ENCODE measurements around the gene OXNAD1.

OXNAD1 gene

DNA sequence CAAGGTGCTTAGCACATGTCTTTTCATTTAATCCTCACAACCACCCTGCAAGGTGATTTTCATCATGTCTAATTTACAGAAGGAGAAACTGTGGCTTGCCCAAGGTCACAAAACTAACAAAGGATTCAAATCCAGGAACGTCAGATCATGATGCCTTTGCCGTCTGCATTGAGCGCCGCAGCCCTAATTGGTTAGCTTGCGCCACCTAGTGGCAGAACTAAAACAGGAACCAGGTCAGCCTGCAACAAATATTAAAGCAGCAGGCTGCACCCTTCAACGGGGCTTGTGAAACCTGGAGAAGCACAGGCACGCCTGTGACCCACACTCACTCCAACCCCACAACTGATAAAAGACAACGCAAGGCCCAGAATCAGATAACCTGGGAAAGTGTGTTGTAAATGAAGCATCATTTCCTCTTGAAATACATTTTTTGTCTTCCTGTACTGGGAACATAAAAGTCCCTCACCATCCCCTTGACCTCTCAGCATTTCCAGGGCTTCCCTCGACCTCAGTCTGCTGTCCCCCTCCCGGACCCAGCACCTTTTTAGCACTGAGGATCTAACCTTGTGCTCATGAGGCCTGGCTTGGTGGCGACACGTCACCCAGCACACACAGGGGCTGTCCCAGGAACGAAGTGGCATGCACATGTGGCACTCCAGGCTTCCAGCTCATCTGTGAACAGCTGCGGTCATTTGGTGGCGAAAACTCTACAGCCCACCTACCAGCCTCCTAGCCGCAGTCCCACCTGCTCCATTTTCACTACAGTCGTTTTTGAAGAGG lies 17.5 kb upstream of the OXNAD1 start:
- DNase-seq, result peak; percentile 75

DNA sequence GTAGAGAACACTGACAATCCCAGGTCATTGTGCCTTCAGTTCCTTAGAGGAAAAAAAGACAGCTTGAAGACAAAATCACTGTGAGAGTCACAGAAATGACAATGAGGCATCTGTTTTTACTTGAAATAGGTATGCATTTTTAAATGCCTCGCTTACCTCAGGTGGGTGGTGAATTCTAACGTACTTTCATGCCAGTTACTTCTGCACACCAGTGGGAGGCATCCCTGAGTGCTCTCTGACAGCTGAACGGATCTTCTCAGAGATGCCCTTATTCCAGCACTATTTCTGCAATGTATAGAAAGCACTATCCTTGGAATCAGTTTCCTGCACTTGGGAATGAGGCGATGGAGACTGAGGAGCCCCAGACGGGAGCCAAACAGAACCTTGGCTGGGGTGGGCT lies 16.5 kb upstream of the OXNAD1 start:
- DNase-seq, result no peak

DNA sequence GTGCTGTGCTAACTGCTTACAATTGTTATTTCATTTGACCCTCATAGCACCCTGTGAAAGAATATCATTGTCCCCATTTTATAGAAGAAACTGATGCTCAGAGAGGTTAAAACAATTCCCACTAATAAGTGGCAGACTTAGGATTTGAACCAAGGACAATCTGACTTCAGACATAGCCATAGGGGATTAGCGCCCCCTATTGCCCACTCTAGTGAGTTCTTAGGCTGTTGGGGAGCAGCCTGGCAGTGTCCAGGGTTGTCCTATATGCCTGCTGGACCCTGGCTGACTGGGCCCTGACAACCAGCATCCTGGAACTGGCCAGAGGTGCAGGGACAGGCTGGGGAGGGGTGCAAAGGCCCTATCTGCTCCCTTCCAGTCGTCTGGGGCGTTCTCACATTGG lies 15.7 kb upstream of the OXNAD1 start:
- DNase-seq, result peak; percentile 52

- no peak for DNase-seq
Measured at GRCh38 chr3:16249886-16250285, 15.1 kb upstream of the OXNAD1 start.

GRCh38 chr3:16251316-16252085 lies 13.5 kb upstream of the OXNAD1 start:
- DNase-seq, result no peak

DNA sequence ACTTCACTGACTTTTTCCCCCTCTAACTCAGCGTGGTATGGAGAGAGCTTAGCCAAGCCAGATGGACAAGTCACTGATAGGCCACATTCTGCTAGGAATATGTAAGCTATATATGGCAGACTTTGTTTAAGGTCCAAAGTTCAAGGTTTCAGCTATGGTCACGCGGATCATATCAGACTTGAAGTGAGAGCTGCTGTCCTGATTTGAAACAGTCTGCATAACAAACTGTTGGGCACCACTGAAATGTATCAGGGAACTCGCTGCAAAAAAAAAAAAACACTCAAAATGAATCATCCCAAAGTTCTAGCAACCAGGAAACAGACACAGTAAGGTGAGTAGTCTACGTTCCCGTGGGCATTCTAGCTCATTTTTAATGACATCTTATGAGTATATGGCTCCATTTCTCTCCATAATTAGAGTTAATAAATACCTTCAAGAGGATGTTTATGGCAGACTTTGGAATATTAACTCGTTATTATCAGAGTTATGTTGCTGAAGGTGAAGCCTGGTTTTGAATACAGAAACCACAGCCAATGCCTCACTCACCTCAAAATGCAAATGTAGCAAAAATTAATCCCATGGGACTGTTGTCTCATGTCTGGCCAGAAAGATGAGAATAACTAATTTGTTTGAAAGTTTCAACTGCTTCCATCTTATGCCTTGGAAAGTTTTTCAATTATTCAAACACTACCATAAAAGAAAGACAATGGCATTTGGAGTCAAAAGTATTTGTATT lies 12.6 kb upstream of the OXNAD1 start:
- no peak for DNase-seq

DNA sequence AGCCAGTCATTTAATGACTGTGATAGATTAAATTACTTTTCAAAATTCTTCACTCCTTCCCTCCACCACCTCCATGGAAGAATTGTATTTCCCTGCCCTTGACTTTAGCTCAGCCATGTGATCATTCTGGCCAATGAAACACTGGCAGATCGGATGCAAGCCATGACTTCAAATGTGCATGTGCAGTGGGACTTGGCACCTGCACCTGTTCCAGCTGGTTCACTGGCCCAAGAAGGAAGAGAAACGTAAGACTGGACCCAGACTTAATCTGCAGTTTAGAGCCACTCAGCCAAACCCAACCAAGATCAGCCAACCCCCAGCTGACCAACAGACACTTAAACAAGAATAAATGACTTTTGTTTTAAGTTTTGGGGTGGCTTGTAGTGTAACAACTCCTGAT lies 12.0 kb upstream of the OXNAD1 start:
- DNase-seq, result no peak

DNA sequence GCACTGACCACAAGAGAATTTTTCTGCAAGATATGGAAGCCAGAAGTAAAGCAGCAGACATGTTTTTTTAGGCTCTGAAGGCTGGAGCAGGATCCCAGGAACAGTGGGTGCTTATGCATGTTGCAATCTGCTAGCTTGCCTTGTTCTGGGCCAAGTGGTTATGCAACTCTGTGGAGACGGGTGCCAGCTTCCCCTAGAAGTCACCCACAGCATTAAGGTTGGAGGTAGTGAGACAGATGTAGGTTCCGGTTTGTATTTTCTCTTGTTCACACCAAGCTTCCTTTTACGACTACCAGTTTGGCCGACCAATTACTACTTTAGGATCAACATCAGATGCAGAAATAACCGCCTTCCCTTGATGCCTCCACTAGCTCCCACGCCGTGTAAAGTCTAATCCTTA lies 11.4 kb upstream of the OXNAD1 start:
- no peak for DNase-seq

GRCh38 chr3:16254916-16255315 lies 10.1 kb upstream of the OXNAD1 start:
- DNase-seq, result no peak

DNA sequence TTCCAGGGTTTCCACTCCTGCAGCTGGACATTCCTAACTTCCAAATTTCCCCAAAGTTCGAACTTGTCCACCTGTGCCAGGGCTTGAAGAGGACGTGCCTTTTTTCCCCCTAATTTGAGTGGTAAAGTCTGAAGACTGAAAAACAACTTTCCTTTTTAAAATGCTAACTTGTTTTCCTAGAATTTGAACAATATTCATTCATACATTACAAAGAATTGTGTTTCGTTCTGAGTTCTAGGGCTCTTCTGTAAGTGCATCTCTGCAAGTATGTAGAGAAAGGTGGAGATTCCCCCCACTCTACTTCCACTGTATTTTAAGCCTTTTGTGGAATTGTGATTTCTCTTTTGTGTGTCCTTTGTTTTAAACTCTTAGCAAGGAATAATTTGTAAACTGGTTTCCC lies 9.7 kb upstream of the OXNAD1 start:
- DNase-seq, result no peak

DNA sequence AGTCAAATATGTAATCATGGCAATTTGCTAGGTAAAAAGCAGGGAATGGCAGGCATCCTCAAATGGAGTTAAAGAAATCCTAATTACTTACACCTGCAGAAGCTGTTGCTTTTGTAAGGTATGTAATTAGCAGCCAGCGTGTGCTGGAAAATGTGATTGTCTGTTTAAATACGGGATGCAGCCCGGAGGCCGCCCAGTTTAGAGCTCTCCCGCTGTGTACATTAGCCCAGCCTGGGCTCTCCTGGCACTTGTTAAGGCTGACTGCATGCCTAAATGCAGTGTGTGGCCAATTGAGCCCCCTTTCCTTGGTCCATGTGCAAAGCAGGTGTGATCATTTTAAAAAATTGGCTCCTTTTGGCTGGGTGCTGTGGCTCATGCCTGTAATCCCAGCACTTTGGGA lies 9.3 kb upstream of the OXNAD1 start:
- no peak for DNase-seq

DNA sequence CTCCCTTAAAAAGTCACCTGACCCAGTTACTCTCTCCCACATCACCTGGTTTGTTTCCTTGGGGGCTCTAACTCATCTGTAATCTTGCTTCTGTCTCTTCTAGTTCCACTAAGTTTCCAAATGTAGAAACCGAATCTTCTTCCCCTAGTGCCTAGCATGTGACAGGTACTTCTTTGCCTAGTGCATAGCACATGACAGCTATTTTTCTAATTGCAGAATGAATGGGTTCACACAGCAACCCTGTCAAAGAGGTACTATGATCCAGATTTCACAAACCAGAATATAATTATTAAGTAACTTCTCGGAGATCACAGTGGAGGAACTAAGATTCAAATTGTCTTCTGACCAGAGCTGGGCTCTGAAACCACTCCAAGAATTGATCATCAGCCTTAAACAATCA lies 7.7 kb upstream of the OXNAD1 start:
- DNase-seq, result no peak

DNA sequence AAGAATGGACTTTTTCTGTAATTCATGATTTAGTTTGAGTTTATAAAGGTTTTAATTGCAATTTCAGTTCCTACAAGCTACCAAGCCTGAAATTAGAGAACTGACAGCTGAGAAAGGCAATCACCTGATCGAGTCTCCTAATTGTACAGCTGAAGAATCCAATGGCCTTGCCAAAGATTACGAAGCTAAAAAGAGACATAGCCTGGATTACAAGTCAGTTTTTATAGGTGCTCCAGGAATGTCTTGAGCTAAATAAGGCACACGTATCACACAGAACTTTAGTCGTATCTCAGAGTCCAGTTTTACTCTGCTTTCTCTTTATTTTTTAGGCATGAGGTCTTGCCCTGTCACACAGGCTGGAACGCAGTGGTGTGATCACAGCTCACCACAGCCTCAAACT lies 6.8 kb upstream of the OXNAD1 start:
- DNase-seq, result no peak

GRCh38 chr3:16258866-16259265 lies 6.1 kb upstream of the OXNAD1 start:
- DNase-seq, result no peak

DNA sequence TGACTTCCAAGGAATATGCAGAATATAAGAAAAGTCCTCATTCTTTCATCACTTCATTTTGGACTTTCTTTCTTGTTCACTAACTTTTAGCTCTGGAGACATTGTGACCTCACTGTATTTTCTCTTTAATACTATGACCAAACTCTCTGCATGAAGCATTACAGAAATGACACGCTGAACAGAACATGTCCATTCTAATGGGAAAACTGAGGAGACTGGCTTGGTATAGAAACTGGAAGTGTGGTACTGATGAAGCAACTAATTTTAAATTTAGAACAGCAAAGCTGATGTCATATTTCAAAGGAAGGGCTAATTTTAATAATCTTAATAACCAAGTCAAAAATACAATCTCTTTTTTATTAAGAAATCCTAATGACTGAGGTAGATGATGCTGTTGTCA lies 5.0 kb upstream of the OXNAD1 start:
- no peak for DNase-seq

DNA sequence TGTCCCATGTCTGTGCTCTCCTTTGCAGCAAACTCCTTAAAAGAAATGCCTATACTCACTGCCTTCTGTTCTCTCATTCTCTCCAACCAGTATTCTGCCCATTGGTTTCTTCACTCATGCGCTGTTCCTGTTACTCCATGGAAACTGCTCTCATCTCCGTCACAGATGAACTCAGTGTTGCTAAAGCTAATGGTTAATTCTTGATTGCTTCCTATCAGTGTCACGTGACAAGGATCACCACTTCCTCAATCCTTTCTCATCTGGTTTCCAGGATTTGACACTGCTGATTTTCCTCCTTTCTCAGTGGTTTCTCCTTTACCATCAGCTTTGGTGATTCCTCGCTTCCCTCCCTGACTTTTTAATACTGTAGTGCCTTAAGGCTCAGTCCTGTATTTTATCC lies 2.8 kb upstream of the OXNAD1 start:
- DNase-seq, result no peak

DNA sequence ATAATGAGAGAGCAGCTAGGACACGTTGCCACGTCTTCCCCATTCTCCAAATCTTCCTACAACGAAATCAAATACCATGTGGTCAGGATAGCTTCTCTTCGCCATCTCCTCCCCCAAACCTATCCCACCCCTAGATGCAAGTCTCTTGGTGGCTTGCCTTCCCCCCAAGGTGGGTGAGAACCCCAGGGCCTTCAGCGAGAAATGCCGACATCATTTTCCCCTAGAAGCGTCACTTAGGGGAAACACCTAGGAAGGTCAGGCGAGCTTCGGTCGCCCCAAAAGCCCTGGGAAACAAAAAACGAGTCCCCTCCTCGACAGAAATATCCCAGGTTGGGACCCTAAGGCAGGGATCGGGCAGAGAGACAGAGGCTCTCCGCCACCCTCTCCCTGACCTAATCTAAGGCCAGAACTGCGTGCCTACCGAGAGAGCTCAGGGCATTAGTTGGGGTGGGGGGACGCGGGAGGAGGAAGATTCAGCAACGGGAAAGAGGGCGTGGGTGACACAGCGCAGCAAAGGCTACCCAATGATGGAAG lies 771 bp upstream of the OXNAD1 start:
- no peak for DNase-seq

GRCh38 chr3:16265455-16265786 lies 409 bp downstream of the OXNAD1 start:
- no peak for DNase-seq

GRCh38 chr3:16266714-16267113 lies 1.7 kb downstream of the OXNAD1 start:
- DNase-seq, result no peak

DNA sequence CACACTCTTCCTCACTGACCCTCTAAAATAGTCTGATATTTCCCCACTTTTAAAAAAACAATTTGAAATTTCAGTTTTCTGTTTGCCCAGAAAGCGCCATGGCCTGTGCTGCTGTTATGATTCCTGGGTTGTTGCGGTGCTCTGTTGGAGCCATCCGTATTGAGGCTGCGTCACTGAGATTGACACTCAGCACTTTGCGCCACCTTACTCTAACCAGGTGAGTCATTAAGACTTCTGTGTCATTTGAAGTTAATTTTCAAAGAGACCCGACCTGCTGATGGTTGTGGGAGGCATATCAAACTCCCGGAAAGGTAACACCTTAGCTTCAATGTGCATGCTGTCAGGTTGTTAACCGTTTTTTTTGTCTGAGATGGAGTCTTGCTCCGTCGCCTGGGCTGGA lies 5.8 kb downstream of the OXNAD1 start:
- DNase-seq, result no peak

GRCh38 chr3:16272588-16272987 lies 7.6 kb downstream of the OXNAD1 start:
- no peak for DNase-seq

DNA sequence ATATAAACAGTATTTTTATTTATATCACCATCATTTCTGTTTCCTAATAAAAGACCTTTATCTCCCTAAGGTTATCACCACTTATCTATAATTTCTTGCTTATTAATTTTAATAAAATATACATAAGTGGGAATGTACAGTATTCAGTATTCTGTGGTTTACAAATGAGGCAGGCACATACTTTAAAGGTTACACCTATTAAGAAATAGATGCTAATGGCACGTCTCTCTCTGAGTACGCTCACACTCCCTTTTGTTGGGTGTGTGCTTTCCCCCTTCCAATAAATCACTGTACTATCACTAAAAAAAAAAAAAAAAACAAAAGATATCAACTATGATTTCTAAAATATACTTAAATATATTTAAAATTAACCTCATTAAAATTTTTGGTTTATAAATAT lies 8.9 kb downstream of the OXNAD1 start:
- no peak for DNase-seq

DNA sequence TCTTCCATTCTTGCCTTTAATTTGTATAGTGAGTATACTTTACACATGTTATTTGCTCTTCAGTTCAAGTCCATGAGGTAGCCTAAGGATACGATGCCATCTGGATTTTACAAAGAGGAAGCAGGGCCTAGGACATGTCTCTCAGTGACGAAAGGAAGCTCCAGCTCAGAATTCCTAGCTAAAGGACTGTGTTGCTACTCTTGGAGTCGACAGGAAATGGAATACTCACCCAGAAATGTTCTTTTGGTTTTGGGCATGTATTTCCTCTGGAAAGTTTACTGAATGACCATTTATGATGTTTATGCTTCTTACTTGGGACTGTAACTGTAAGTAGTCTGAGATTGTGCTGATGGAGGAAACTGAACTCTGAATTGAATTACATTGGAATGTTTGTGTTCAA lies 12.5 kb downstream of the OXNAD1 start:
- DNase-seq, result no peak

Measured in HCEC 1CT (cell line).